SJSA1 (cell line): ENCODE data around the gene PFKP. TPM values are rescaled to one million over a fixed set of nuclear protein-coding genes. Genes with fewer than 3 reads are reported as not detected.

Experiments
- DNase-seq, 2 experiments: peaks; one replicate each; pipeline ENCODE4 v3.0.0-alpha.2; 2015 to 2020; ENCODE audit warnings: low spot score in 2 of 2, low read depth in 1 of 2
- H3K27ac ChIP-seq: fragments of 250-450 bp; sonication (Bioruptor Pico); 2 replicates; pipeline ENCODE4 v1.5.1; 2020; ENCODE audit warnings: mild to moderate bottlenecking, moderate library complexity
- H3K27me3 ChIP-seq: fragments of 250-450 bp; sonication (Bioruptor Pico); replicated peaks from 2 replicates; pipeline ENCODE4 v1.5.1; 2020; ENCODE audit warnings: mild to moderate bottlenecking, moderate library complexity
- H3K36me3 ChIP-seq: fragments of 250-450 bp; sonication (Bioruptor Pico); 2 replicates; pipeline ENCODE4 v1.5.1; 2020; ENCODE audit warnings: mild to moderate bottlenecking
- H3K4me1 ChIP-seq: fragments of 250-450 bp; sonication (Bioruptor Pico); replicated peaks from 2 replicates; pipeline ENCODE4 v1.6.1; 2021; ENCODE audit warnings: mild to moderate bottlenecking
- H3K4me3 ChIP-seq: fragments of 250-450 bp; sonication (Bioruptor Pico); 2 replicates; pipeline ENCODE4 v1.5.1; 2020; ENCODE audit warnings: mild to moderate bottlenecking
- H3K9me3 ChIP-seq: fragments of 250-450 bp; sonication (Bioruptor Pico); replicated peaks from 2 replicates; pipeline ENCODE4 v1.5.1; 2020; ENCODE audit warnings: mild to moderate bottlenecking
- total RNA-seq: library from RNA; depleted of rRNA; stranded (reverse); fragments of >200 nt; shearing (Covaris generic); gene quantifications from 2 replicates; pipeline ENCODE4 v1.2.3, GENCODE V29; 2014

Gene PFKP
- total RNA-seq, 1 experiment from 2014 or later: 604 TPM

DNA sequence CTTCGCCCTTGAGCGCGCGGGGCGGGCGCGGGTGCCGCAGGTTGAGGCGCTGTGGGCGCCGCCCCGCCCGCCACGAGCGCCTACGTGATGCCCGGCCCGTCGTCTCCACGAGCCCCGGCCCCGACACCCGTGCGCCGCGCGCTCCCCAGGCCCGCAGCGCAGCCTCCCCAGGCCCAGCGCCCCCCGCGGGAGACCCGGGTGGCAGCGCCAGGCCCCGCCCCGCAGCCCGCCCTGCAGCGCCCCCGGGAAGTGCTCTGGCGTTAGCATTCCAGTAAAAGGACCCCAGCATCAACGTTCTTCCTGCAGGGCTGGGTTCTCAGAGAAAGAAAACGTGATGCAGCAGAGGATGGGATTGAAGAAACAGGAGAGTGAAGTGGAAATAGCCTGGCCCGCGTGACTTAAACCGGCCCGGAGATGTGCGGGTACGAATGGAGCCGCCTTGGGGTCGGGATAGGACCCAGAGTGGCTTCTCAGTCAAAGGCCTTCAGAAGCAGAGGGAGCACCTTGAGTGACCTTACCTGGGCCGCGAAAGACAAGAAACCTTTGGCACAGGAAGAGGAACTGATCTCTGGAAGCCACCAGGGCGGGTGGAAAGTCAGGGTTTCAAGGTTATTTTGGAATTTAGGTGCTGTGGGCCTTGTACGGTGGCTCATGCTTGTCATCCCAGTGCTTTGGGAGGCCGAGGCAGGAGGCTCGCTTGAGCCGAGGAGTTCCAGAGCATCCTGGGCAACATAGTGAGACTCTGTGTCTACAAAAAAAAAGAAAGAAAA, 1.8 kb downstream of the PFKP start:
- peak overlapping the region; percentile 78 for H3K4me3 ChIP-seq
- DNase-seq: peak in 1 of 2 experiments; percentile 42
- no peaks in the 10 kb centered on the region for H3K27me3 ChIP-seq
- no peaks in the 10 kb centered on the region for H3K9me3 ChIP-seq
- peak overlapping the region; percentile 36 for H3K27ac ChIP-seq
- peaks cover 60% of the 10 kb centered on the region for H3K4me1 ChIP-seq
- H3K36me3 ChIP-seq: peaks cover 62% of the 10 kb centered on the region

DNA sequence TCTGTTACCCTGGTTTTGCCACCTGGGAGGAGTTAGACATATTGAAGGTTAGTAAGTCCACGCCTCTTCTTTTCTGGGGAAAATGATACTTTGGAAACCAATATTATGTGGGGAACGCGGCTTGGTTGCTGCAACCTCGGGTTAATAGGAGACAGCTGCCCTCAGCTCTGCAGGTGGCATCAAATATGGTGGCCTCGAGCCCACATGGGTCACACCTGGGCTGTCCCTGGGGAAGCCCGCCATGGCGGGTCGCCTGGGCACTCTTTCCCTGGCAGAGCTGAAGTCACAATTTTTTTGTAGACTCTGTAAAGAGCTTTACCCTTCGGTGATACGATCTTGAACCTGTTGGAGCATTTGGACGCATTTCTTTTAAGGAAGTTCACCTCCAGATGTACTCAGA, 2.5 kb downstream of the PFKP start:
- no peak for DNase-seq
- Histone ChIP-seq H3K9me3 (no peaks in the 10 kb centered on the region), H3K27me3 (no peaks in the 10 kb centered on the region), H3K4me1 (peaks cover 67% of the 10 kb centered on the region), H3K27ac (peak overlapping the region; percentile 69; the same call in 1 of the 2 replicates), H3K4me3 (peak overlapping the region; percentile 78), H3K36me3 (peaks cover 63% of the 10 kb centered on the region)

DNA sequence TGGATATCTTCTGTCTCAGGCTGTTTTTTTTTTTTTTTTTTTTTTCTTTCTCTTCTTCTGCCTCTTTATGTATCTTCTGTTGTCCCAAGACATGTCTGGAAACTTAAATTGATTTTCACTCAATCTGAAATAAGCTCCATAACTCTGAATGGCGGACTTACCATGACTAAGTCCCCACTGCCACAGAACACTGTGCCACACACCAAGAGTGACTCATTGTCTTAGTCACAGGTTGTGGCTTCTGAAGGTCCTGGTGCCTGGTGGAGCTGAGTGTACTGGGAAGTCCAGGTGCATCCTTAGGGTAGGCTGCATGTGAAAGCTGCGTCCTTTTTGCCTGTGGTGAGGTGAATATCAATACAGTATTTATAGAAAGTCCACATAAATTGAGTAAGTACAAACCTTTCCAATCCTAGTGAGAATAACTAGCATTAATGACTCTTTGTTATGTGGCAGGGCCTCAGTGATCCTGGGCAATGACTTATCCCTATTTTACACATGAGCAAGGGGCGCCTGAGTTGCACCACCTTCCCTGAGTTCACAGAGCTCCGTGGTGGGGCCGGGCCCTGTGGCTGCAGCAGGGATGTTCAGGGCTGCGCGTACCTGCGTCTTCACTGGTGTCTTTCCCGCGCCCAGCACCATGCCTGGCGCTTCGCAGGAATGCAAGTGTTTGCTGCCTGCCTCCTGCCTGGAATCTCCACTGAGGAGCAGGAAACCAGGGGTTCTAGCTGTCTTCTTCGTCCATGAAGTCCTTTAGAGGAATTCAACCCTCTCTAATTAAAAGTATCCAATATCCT, 4.3 kb downstream of the PFKP start:
- Histone ChIP-seq H3K9me3 (no peaks in the 10 kb centered on the region), H3K4me3 (no peak overlapping the region), H3K4me1 (peaks cover 82% of the 10 kb centered on the region), H3K27me3 (no peaks in the 10 kb centered on the region), H3K27ac (peak overlapping the region; percentile 69), H3K36me3 (peaks cover 70% of the 10 kb centered on the region)
- DNase-seq: peak; percentile 90 to 93

DNA sequence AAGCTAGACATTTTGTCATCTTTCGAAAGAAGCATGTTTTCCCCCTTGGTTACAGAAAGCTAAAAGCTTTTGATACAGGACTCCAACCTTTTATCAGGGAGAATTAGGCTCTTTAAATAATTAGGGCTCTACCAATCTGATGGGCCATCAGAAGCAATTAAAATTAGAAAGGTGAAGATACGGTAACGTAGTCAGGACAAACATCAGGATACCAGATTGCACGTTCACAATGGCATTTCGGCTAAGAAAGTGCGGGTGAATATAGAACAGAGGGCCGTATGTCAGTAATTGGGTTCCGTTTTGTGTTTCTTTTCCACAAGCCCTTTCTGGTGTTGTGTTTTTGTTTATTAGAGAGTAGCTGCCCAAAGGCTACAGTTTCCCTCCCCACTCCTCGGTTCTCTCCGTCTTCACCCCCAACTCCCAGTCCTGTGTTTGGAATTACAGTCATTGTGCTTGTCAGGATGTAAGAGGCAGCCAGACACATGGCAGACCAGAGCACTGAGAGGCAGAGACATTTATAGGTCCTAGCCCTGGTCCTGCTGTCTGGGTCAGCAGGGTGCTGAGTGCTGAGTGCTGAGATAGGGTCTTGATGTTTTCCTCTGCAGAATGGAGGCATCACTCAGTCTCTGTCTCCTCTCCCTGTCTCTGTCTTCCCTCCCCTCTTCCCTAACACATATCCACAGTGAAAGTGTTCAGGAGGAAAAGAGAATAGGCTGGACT, 5.5 kb downstream of the PFKP start:
- H3K4me1 ChIP-seq: peaks cover 86% of the 10 kb centered on the region
- H3K36me3 ChIP-seq: peaks cover 75% of the 10 kb centered on the region
- DNase-seq: no peak
- no peaks in the 10 kb centered on the region for H3K27me3 ChIP-seq
- peak overlapping the region; percentile 15; the same call in 1 of the 2 replicates for H3K27ac ChIP-seq
- no peak overlapping the region for H3K4me3 ChIP-seq
- no peaks in the 10 kb centered on the region for H3K9me3 ChIP-seq

DNA sequence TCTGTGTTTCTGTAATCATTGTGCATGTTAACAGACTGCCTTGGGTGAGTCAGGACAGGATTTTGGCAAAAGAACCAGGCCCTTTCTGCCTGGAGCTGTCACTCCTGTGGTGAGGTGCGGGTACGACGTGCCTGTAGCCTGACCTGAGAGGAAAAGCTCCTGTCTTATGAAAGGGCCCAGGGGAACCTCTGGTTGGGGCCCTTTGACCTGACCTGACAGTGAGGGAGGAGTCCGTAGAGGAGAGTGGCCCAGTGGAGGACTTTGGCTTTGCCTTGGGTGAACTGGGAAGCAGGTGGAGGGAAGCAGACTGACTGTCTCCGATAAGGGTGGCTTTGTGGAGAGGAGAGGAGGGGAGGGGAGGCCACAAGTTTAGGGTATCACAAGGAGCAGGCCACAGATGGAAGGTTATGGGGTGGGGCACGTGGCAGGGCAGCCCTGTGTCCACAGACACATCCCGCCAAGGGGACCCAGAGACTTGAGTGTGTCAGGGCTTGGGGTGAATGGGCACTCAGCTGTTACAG, 6.9 kb downstream of the PFKP start:
- Histone ChIP-seq H3K4me3 (no peak overlapping the region), H3K9me3 (no peaks in the 10 kb centered on the region), H3K4me1 (peaks cover 88% of the 10 kb centered on the region), H3K27me3 (no peaks in the 10 kb centered on the region), H3K27ac (peak overlapping the region; percentile 78), H3K36me3 (peaks cover 77% of the 10 kb centered on the region)
- peak in 1 of 2 experiments; percentile 47 for DNase-seq

DNA sequence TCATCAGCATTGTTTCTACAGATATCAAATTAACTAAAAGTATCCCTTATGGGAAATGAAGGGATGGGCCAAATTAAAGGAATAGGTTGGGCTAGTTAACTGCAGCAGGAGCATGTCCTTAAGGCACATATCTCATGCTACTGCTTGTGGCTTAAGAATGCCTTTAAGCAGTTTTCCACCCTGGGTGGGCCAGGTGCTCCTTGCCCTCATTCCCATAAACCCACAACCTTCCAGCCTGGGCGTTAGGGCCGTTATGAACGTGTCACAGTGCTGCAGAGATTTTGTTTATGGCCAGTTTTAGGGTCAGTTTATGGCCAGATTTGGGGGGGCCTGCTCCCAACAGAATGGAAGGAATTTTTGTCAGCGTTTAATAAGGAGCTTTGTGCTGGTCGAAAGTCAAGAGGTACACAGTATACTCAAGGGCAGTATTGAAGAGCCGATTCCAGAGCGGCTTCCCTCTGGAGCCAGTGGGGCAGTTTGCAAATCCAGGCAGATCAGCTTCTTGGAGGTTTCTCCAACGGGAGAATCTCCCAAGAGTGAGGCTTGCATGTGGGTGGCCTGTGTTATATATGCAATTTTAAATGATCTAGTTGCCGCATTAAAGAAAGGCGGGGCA, 7.7 kb downstream of the PFKP start:
- no peaks in the 10 kb centered on the region for H3K27me3 ChIP-seq
- no peaks in the 10 kb centered on the region for H3K9me3 ChIP-seq
- DNase-seq: peak; percentile 94
- H3K36me3 ChIP-seq: peaks cover 74% of the 10 kb centered on the region
- peaks cover 79% of the 10 kb centered on the region for H3K4me1 ChIP-seq
- peak overlapping the region; percentile 78 for H3K27ac ChIP-seq
- no peak overlapping the region for H3K4me3 ChIP-seq

DNA sequence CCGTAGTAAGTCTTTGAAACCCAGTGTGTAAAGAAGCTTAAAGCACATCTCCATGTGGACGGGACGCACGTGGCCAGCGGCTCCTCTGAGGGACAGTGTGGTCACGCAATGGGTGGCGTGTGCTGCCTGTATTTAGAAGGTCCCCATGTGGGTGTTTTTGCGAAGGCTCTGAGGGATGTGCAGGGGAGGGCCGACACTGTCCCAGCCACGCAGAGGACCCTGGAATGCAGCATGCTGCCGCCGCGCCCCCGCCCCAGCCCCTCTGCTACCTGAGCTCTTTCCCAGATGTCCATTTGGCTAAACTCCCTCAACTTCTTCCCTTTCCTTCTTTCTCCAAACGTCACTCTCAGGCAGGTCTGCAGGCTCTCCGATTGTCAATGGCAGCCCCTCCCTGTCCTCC, 8.8 kb downstream of the PFKP start:
- Histone ChIP-seq H3K27ac (no peak overlapping the region), H3K9me3 (no peaks in the 10 kb centered on the region), H3K4me3 (no peak overlapping the region), H3K36me3 (peaks cover 72% of the 10 kb centered on the region), H3K27me3 (no peaks in the 10 kb centered on the region), H3K4me1 (peaks cover 69% of the 10 kb centered on the region)
- no peak for DNase-seq

DNA sequence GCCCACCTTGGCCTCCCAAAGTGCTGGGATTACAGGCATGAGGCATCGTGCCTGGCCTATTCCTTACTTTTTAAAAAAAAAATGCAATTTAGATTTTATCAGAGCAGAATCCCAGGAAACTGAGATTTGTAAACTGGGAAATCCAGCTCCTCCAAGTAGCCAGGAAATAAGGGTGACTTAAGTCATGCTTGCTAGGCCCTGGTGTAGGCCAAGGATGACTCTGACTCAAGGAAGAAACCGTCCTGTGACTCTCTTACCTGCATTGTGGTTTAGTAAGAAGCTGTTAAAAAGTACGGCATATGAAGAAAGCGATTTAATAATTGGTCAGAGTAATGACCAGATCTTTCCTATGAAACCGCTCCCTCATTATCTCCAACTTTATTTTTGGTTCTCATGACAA, 10.2 kb downstream of the PFKP start:
- Histone ChIP-seq H3K4me3 (no peak overlapping the region), H3K36me3 (peaks cover 75% of the 10 kb centered on the region), H3K27me3 (no peaks in the 10 kb centered on the region), H3K9me3 (no peaks in the 10 kb centered on the region), H3K27ac (no peak overlapping the region), H3K4me1 (peaks cover 55% of the 10 kb centered on the region)
- DNase-seq: no peak

DNA sequence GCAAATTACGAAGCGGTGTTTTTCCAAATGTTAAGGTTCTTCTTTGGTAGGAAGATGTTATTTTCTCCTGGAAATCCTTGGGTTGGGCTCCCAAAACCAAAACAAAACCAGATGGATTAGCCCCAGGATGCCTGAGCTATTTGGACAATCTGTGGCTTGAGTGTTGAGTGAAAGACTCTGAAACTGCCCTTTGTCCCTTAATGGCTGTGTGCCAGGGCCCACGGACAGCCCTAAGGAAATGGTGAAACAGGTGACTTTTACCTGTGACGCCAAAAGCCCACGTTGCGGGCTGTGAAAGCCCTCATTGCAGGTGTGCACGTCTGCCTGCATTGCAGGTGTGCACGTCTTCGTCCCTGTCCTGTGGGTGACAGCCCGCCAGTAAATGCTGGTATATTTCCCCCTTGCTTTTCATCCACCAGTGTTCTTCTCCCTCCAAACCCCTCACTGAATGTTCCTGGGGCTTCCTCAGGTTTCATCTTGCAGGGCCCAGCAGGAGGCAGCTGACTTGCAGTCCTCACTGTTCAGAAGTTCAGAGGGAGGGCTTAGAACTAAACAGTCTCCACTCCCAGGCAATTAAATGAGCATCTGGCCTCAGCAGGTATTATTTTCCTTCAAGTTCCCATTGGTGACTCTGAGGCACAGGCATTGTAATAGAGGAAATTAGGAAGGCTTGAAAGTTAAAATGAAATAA, 10.7 kb downstream of the PFKP start:
- no peak overlapping the region for H3K4me3 ChIP-seq
- peaks cover 49% of the 10 kb centered on the region for H3K4me1 ChIP-seq
- H3K27me3 ChIP-seq: no peaks in the 10 kb centered on the region
- H3K9me3 ChIP-seq: no peaks in the 10 kb centered on the region
- peaks cover 75% of the 10 kb centered on the region for H3K36me3 ChIP-seq
- no peak for DNase-seq
- no peak overlapping the region for H3K27ac ChIP-seq

DNA sequence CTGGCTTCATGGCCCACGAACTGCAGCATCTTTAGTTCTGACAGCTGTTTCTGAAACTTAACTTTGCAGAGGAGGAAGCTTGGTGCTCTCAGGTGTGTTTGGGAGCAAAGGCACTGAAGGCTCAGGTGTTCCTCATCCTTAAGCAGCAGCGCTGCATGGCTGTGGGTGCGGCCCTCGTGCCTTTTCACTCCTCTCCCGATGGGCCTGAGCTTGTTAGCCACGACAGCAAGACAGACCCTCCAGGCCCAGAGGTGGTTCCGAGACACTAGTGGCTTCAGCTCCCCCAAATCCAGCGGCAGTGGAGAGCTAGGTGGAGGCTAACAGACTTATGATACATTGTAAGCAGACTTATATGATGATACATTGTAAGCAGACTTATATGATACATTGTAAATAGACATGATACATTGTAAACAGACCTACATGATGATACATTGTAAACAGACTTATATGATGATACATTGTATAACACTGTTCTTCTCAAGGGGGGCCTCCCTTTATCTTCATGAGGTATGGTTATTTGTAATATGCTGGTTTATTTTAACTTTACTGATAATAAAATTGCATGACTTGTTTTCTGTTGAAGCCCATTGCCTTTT, 14.1 kb downstream of the PFKP start:
- Histone ChIP-seq H3K9me3 (no peaks in the 10 kb centered on the region), H3K36me3 (peaks cover 78% of the 10 kb centered on the region), H3K4me3 (no peak overlapping the region), H3K27ac (no peak overlapping the region), H3K27me3 (no peaks in the 10 kb centered on the region), H3K4me1 (peaks cover 33% of the 10 kb centered on the region)
- no peak for DNase-seq

DNA sequence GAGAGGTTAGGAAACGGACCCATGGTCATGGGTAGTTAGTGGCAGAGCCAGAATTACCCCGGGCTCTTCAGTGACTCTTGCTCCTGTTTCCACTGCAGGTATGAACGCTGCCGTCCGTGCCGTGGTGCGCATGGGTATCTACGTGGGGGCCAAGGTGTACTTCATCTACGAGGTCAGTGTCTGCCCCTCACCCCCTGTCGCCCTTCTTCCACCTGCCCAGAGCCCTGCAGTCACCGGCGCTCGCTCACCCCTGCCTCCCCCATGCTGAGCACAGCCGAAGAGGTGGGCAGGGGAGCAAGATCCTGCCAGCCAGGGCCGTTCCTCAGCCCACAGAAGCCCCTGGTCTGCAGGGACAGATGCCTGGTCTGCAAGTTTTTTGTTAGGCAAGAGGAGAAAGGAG, 14.9 kb downstream of the PFKP start:
- DNase-seq: no peak
- Histone ChIP-seq H3K27me3 (no peaks in the 10 kb centered on the region), H3K4me1 (peaks cover 37% of the 10 kb centered on the region), H3K4me3 (no peak overlapping the region), H3K27ac (no peak overlapping the region), H3K9me3 (no peaks in the 10 kb centered on the region), H3K36me3 (peaks cover 77% of the 10 kb centered on the region)

DNA sequence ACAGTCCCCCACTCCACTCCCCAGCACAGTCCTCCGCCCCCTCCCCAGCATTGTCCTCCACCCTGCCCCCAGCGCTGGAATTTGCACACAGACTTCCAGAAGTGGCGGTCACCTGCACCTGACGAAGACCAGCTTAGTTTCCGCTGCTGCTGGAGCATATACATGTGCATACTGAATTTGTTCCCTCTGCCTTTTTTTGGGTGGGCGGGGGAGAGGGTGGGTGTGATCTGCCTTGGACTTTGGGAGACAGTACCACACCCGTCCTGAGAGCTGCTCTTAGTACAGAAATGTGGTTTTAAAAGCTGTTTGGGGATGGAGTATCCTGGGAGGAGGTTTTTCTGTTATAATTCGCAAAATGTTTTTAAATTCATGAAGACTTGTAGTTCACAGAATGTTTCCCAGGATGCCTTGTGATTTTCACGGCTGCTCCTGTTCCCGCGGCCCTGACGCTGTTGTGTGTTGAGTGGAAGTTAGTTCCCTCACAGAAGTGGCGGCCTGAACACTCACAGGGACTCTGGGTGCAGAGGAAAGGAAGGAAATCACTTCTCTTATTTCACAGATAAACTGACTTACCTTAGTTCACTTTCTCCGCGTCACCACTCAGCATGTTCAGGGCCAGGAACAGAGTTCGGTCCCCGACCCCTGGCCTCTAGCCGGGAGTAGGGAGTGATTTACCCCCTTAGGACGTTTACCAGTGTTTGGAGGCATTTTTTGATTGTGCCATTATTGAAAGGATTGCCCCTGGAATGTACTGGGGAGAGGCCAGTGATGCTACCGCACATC, 18.6 kb downstream of the PFKP start:
- Histone ChIP-seq H3K9me3 (no peaks in the 10 kb centered on the region), H3K27ac (peak overlapping the region; percentile 74)

More for the DNA sequence above, 18.6 kb downstream of the PFKP start:
- Histone ChIP-seq H3K27me3 (no peaks in the 10 kb centered on the region), H3K36me3 (peaks cover 74% of the 10 kb centered on the region), H3K4me1 (peaks cover 43% of the 10 kb centered on the region), H3K4me3 (no peak overlapping the region)
- DNase-seq: peak in 1 of 2 experiments; percentile 34
